Endothelial cell of umbilical vein (primary cell): Measurements from ENCODE around the gene BPI. TPM values are rescaled to one million over a fixed set of nuclear protein-coding genes. Genes with fewer than 3 reads are reported as not detected.

Experiments used
- BruUV-seq: library from RNA; stranded (reverse); fragments of 400-500 nt; replicated peaks from 2 replicates; lab custom pipeline; 2021; lab: Mats Ljungman, UMichigan
- CTCF ChIA-PET: fragments of 300-600, 350-600 bp; sonication (Branson Sonifier 250); formaldehyde crosslinking; loops from one replicate; lab custom pipeline; 2021; ENCODE audit warnings: antibody characterized with exemption, inconsistent platforms; lab: Charles Lee
- POLR2A ChIA-PET: fragments of 300-600, 350-600 bp; sonication (Branson Sonifier 250); formaldehyde crosslinking; loops from one replicate; lab custom pipeline; 2021; ENCODE audit warnings: antibody characterized with exemption, inconsistent platforms; lab: Charles Lee
- DNase-seq: peaks from one replicate; pipeline ENCODE4 v3.0.0-alpha.2; 2011; ENCODE audit warnings: low read depth, low spot score
- FAIRE-seq: peaks from 2 replicates; lab custom pipeline; 2011; peaks lifted over from hg19 to GRCh38; lab: Jason Lieb, UNC
- H2AFZ ChIP-seq: 2 replicates; pipeline ENCODE4 v1.6.0; 2012; ENCODE audit warnings: low read depth, low read length, control low read depth, inconsistent platforms
- H3K27ac ChIP-seq: 2 replicates; pipeline ENCODE4 v1.5.1; 2011; ENCODE audit warnings: low read depth, mild to moderate bottlenecking, control low read depth, low read length, moderate library complexity; ENCODE audit not compliant: insufficient read depth
- H3K27me3 ChIP-seq, 2 experiments: 2 replicates each; pipeline versions ENCODE4 v1.6.0 to v1.6.1; 2011; ENCODE audit warnings: low read length in 2 of 2, mixed read lengths in 1 of 2; ENCODE audit not compliant: control insufficient read depth in 2 of 2, insufficient read depth in 2 of 2
- H3K36me3 ChIP-seq, 2 experiments: 2 replicates in 1 of 2; 3 replicates in 1 of 2; pipeline ENCODE4 v1.5.1; 2011; ENCODE audit warnings: low read length in 2 of 2, mild to moderate bottlenecking in 1 of 2, moderate library complexity in 1 of 2; ENCODE audit not compliant: control insufficient read depth in 2 of 2, insufficient read depth in 2 of 2; ENCODE audit errors: extremely low read depth in 1 of 2
- H3K4me1 ChIP-seq: 3 replicates; pipeline ENCODE4 v1.5.1; 2011; ENCODE audit warnings: mild to moderate bottlenecking, low read length; ENCODE audit not compliant: control insufficient read depth, insufficient read depth; ENCODE audit errors: extremely low read depth
- H3K4me2 ChIP-seq: 2 replicates; pipeline ENCODE4 v1.6.1; 2011; ENCODE audit warnings: low read length, control low read depth, mixed read lengths; ENCODE audit not compliant: insufficient read depth
- H3K4me3 ChIP-seq, 3 experiments: fragments of 200-600 bp in 1 of 3; sonication (generic), shearing (Covaris generic) in 1 of 3; replicated peaks in 1 of 3; 2 replicates each; pipeline ENCODE4 v1.5.1; 2011 to 2016; ENCODE audit warnings: control low read depth in 3 of 3, low read length in 3 of 3, mild to moderate bottlenecking in 2 of 3, inconsistent platforms in 1 of 3, low read depth in 1 of 3, moderate library complexity in 1 of 3; ENCODE audit not compliant: insufficient read depth in 1 of 3
- H3K79me2 ChIP-seq: 2 replicates; pipeline ENCODE4 v1.6.0; 2012; ENCODE audit warnings: low read length, inconsistent platforms; ENCODE audit not compliant: control insufficient read depth, insufficient read depth
- H3K9ac ChIP-seq: replicated peaks from 2 replicates; pipeline ENCODE3; 2011; ENCODE audit warnings: low read length, control low read depth; ENCODE audit not compliant: insufficient read depth; ENCODE audit errors: extremely low read depth
- H3K9me1 ChIP-seq: replicated peaks from 3 replicates; pipeline ENCODE4 v1.6.0; 2011; ENCODE audit warnings: mild to moderate bottlenecking, low read length; ENCODE audit not compliant: control insufficient read depth, insufficient read depth; ENCODE audit errors: extremely low read depth
- H3K9me3 ChIP-seq: replicated peaks from 2 replicates; pipeline ENCODE4 v1.5.1; 2012; ENCODE audit warnings: low read length, inconsistent platforms; ENCODE audit not compliant: control insufficient read depth, insufficient read depth
- H4K20me1 ChIP-seq: replicated peaks from 2 replicates; pipeline ENCODE3; 2011; ENCODE audit warnings: mild to moderate bottlenecking, low read length; ENCODE audit not compliant: control insufficient read depth, insufficient read depth; ENCODE audit errors: extremely low read depth
- EZH2 ChIP-seq: IDR thresholded peaks from 2 replicates; pipeline ENCODE4 v1.6.1; 2012; ENCODE audit warnings: borderline replicate concordance, low read depth, mild to moderate bottlenecking, moderate library complexity, low read length, inconsistent platforms; ENCODE audit not compliant: severe bottlenecking
- GATA2 ChIP-seq: IDR thresholded peaks from 2 replicates; pipeline ENCODE4 v1.7.0; 2011; ENCODE audit warnings: low read depth, mild to moderate bottlenecking, moderate library complexity, mixed read lengths, low read length; ENCODE audit not compliant: insufficient read length, insufficient read depth
- JUN ChIP-seq: IDR thresholded peaks from 2 replicates; pipeline ENCODE4 v1.6.1; 2011; ENCODE audit warnings: borderline replicate concordance, low read depth; ENCODE audit not compliant: insufficient read length, insufficient read depth
- POLR2AphosphoS5 ChIP-seq: IDR thresholded peaks from 2 replicates; pipeline ENCODE4 v1.6.1; 2012; ENCODE audit warnings: low read depth, mild to moderate bottlenecking, control low read depth, low read length, moderate library complexity; ENCODE audit not compliant: insufficient read depth
- dilution Hi-C: fragments of 300-500 bp; cut with MboI; formaldehyde crosslinking; loops from one replicate; pipeline ENCODE4 v1.15.0; 2019; ENCODE audit warnings: low sequenced_read_pairs; ENCODE audit not compliant: extremely low pct_ligation_motif_present
- intact Hi-C: fragments of 100-400 bp; cut with micrococcal nuclease; formaldehyde crosslinking; loops from one replicate; pipeline ENCODE4 v1.10.0; 2022
- polyA plus RNA-seq, 4 experiments: library from polyadenylated mRNA; depleted of rRNA in 3 of 4; stranded (reverse) in 3 of 4; unstranded in 1 of 4; fragments of >200 nt; gene quantifications; 2 replicates each; pipeline versions ENCODE4 v1.2.1 to v1.2.3, GENCODE V29; 2011 to 2012; ENCODE audit warnings: missing spikeins in 1 of 4
- total RNA-seq: library from RNA; stranded (reverse); gene quantifications from 2 replicates; pipeline ENCODE4 v1.2.3, GENCODE V29; 2021
- TF ChIP-seq, protein P1 (sequence below), 2 donors: IDR thresholded peaks; 1 replicate in 1 of 2; 2 replicates in 1 of 2; pipeline ENCODE4 v1.5.1; 2011; ENCODE audit warnings: low read length in 2 of 2, mild to moderate bottlenecking in 2 of 2, moderate library complexity in 2 of 2, control low read depth in 1 of 2, inconsistent platforms in 1 of 2, low read depth in 1 of 2; ENCODE audit not compliant: insufficient read depth in 1 of 2; ENCODE audit errors: extremely low read depth in 1 of 2
- TF ChIP-seq, protein P2 (sequence below): IDR thresholded peaks from 2 replicates; pipeline ENCODE4 v1.6.1; 2011; ENCODE audit not compliant: insufficient read depth, insufficient read length

BPI gene
- total and polyA plus RNA-seq, 2 donors (not counting 3 experiments of a cell fraction or from before 2014, with no cell fraction given), result not detected

DNA sequence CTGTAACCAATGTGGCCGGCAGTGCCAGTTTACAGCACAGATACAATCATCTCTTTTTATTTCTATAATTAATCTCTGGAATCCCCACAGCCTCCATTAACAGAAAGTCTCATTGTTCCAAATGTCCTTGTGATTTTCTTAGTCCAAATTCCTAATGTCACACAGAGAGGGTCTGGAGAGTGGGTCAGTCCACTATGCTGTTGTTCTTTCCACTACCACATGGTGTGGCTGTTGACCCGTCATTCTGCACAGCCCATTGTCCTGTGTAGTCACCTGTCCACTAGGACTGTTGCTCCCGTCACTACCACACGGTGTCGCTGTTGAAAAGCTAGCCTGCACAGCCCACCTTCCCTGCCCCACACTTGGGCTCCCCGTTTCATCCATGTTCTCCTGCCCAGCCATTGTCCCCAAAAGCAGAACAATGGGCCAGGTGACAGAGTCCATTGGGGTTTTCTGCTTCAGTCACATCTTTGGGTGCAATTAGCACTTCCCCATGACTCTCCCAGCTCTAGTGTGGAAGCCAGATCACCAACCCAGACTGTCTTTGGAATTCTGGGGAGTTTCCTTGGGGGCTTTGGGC is 33.7 kb downstream of the BPI start:
- H3K4me1 ChIP-seq, result no peaks in the 10 kb centered on the region
- BruUV-seq, result no TSS peak
- no peak overlapping the region for H3K4me3 ChIP-seq
- H2AFZ ChIP-seq, result no peak overlapping the region
- TF ChIP-seq, protein P1, sequence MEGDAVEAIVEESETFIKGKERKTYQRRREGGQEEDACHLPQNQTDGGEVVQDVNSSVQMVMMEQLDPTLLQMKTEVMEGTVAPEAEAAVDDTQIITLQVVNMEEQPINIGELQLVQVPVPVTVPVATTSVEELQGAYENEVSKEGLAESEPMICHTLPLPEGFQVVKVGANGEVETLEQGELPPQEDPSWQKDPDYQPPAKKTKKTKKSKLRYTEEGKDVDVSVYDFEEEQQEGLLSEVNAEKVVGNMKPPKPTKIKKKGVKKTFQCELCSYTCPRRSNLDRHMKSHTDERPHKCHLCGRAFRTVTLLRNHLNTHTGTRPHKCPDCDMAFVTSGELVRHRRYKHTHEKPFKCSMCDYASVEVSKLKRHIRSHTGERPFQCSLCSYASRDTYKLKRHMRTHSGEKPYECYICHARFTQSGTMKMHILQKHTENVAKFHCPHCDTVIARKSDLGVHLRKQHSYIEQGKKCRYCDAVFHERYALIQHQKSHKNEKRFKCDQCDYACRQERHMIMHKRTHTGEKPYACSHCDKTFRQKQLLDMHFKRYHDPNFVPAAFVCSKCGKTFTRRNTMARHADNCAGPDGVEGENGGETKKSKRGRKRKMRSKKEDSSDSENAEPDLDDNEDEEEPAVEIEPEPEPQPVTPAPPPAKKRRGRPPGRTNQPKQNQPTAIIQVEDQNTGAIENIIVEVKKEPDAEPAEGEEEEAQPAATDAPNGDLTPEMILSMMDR (IDR thresholded peaks at IDR 0.05; ENCODE audit: extremely low read depth in 1 of 2, insufficient read depth in 1 of 2, low read depth in 1 of 2, low read length in 2 of 2), result peak; percentile 32 to 42
- TF ChIP-seq, protein P2, sequence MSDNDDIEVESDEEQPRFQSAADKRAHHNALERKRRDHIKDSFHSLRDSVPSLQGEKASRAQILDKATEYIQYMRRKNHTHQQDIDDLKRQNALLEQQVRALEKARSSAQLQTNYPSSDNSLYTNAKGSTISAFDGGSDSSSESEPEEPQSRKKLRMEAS, result no peak
- no peak overlapping the region for H3K9ac ChIP-seq
- no peaks in the 10 kb centered on the region for H3K36me3 ChIP-seq
- intact Hi-C loops, result loop anchor here (1.0 kb wide), 1 partner anchor 71 kb away; no protein-coding TSS in a partner anchor
- no peaks in the 10 kb centered on the region for H3K27me3 ChIP-seq
- DNase-seq (no peak), FAIRE-seq (no peak)
- H3K4me2 ChIP-seq, result no peak overlapping the region
- H4K20me1 ChIP-seq, result no peaks in the 10 kb centered on the region
- H3K79me2 ChIP-seq, result no peaks in the 10 kb centered on the region
- POLR2A ChIA-PET, result no interaction called here
- no peaks in the 10 kb centered on the region for H3K9me3 ChIP-seq
- CTCF ChIA-PET, result interaction anchor here (2.1 to 3.6 kb wide), 2 partner anchors 20 to 70 kb away, joined by 4 to 51 read pairs; no protein-coding TSS in a partner anchor
- dilution Hi-C loops, result no loop called here
- H3K9me1 ChIP-seq, result no peaks in the 10 kb centered on the region
- no peak overlapping the region for H3K27ac ChIP-seq

DNA sequence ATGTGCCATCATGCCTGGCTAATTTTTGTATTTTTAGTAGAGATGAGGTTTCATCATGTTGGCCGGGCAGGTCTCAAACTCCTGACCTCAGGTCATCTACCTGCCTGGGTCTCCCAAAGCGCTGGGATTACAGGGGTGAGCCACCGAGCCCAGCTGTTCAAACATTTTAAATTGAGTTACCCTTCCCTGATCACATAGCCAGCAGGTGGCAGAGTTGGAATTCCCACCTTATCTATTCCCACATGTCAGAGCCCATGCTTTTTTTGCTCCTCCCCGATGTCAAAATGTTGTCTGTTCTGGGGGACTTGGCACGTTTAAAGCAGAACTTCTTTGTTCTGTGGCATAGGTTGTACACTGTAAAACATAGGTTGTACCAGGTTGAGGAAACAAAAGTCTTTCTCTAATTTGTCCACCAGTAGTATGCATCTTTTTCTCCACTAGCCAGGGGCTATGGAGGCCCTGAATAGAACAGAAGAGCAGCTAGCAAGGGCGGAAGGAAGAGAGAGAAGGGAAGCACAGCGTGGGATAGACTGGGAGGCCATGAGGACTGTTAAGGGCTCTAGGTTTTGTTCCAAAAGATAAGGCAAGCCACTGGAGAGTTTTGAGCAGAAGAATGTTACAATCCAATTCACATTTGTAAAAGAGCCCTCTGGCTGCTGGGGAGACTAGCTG is 35.0 kb downstream of the BPI start:
- H3K27ac ChIP-seq, result no peak overlapping the region
- intact Hi-C loops, result no loop called here
- H3K9me3 ChIP-seq, result no peaks in the 10 kb centered on the region
- ChIA-PET POLR2A (interaction anchor here (0.6 kb wide), 1 partner anchor 414 kb away, joined by 3 read pairs; no protein-coding TSS in a partner anchor), CTCF (interaction anchor here (0.7 to 3.6 kb wide), 6 partner anchors 10 to 69 kb away, joined by 3 to 51 read pairs (median 4); no protein-coding TSS in a partner anchor)
- no peak overlapping the region for H2AFZ ChIP-seq
- H3K4me1 ChIP-seq, result no peaks in the 10 kb centered on the region
- no TSS peak for BruUV-seq
- no peaks in the 10 kb centered on the region for H3K36me3 ChIP-seq
- H3K79me2 ChIP-seq, result no peaks in the 10 kb centered on the region
- dilution Hi-C loops, result no loop called here
- no peaks in the 10 kb centered on the region for H4K20me1 ChIP-seq
- no peaks in the 10 kb centered on the region for H3K9me1 ChIP-seq
- DNase-seq, result no peak
- H3K4me3 ChIP-seq, result no peak overlapping the region
- no peaks in the 10 kb centered on the region for H3K27me3 ChIP-seq
- no peak for TF ChIP-seq EZH2
- no peak for TF ChIP-seq JUN
- no peak for TF ChIP-seq POLR2AphosphoS5
- TF ChIP-seq, protein P1 (IDR thresholded peaks at IDR 0.05; ENCODE audit: extremely low read depth in 1 of 2, insufficient read depth in 1 of 2, low read depth in 1 of 2, low read length in 2 of 2), result no peak
- no peak for TF ChIP-seq GATA2
- no peak overlapping the region for H3K4me2 ChIP-seq
- FAIRE-seq, result no peak
- H3K9ac ChIP-seq, result no peak overlapping the region
